Stimulated activated CD8-positive, alpha-beta memory T cell treated with anti-CD3 and anti-CD28 coated beads, Interleukin-7, amount 100 ng/mL, for 24 hours (primary cell): ENCODE measurements around the gene AKR7A2.

Experiments used
- DNase-seq: peaks from one replicate; pipeline ENCODE4 v3.0.0-alpha.2; 2020; ENCODE audit warnings: low read depth

The AKR7A2 gene

GRCh38 chr1:19343617-19344350 is 31.8 kb upstream of the AKR7A2 start:
- no peak for DNase-seq

- no peak for DNase-seq
These were observed 31.1 kb upstream of the AKR7A2 start for GRCh38 chr1:19342894-19343616.

DNA sequence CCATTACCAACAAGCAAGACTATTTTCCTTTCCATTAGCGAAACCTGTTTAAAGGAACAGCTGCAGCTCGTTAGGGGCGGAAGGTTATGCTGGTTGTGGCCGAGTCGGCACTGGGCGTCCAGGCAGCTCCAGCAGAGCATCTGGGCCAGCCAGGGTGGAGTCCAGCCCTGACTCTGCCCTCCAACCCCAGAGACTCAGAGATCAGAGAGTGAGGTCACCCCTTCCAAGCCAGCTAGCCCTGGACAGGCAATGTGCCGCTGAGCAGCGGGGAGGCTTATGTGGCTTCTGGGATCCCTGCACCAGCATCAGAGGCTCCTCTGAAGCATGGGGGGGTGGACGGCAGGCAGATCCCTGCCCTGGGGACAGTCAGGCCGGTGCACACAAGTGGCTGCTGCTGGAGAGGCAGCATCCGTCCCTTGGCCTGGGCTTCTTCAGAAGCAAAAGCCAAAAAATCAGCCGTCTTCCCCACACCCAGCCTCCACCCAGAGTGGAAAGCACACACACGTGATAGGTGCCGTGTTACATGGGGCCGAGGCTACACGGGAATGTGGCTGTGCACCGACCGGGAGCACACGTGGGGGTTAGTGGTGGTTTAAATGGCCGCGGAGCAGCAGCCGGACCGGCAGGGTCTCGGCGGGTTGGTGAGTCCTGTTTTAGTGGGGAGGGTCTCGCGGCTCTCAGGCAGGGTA is 30.3 kb upstream of the AKR7A2 start:
- no peak for DNase-seq

GRCh38 chr1:19341201-19342061 is 29.5 kb upstream of the AKR7A2 start:
- peak; percentile 64 for DNase-seq

GRCh38 chr1:19340387-19340937 is 28.5 kb upstream of the AKR7A2 start:
- no peak for DNase-seq

DNA sequence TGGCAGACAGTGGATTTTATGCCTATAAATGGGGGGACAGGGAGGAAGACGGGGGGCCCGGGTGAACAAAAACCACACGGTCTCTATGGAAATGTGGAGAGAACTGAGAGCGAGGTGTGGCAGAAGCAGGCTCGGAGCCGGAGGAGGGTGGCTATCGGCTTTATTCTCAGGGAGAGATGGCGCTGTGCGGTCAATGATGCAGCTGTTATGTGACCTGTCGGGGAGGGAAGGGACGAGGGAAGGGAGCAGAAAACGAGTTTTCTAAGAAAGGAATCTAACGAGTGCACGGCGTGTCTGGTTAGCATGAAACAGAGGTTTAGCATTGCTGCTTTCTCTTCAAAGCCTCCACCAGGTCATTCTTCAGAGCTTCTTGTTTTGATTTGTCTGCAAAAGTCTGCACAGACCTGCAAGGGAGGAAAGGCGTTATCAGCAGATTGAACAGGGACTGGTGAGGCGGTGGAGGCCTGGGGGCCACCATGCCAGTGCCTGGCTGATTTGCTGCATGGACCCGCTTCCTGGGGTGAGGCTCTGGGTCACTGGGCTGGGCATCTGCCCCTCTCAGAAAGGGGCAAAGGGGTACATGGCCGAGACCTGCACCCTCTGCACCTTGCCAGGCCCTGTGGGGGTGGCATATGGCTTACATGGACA is 27.4 kb upstream of the AKR7A2 start:
- DNase-seq: no peak

GRCh38 chr1:19338323-19338762 is 26.4 kb upstream of the AKR7A2 start:
- DNase-seq: no peak

GRCh38 chr1:19337289-19337688 is 25.3 kb upstream of the AKR7A2 start:
- DNase-seq: no peak

DNA sequence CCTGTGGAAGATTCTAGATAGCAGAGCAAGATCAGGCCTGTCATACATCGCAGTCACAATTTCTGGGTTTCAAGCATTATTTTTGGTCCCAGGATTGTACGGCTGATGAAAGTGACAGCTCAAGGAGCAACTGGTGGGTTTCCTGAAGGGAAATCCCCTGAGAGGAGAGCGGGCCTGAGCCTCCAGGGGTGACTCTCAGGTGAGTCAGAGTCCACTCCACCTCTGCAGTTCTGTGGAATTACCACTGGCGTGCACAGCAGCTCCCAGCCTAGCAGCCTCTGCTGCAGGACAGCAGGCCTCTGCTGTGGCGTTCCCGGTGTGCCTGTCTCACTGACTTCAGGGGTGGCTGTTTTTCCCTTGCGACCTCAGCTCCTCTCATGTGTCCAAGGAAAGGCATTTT is 24.6 kb upstream of the AKR7A2 start:
- DNase-seq: peak; percentile 12

DNA sequence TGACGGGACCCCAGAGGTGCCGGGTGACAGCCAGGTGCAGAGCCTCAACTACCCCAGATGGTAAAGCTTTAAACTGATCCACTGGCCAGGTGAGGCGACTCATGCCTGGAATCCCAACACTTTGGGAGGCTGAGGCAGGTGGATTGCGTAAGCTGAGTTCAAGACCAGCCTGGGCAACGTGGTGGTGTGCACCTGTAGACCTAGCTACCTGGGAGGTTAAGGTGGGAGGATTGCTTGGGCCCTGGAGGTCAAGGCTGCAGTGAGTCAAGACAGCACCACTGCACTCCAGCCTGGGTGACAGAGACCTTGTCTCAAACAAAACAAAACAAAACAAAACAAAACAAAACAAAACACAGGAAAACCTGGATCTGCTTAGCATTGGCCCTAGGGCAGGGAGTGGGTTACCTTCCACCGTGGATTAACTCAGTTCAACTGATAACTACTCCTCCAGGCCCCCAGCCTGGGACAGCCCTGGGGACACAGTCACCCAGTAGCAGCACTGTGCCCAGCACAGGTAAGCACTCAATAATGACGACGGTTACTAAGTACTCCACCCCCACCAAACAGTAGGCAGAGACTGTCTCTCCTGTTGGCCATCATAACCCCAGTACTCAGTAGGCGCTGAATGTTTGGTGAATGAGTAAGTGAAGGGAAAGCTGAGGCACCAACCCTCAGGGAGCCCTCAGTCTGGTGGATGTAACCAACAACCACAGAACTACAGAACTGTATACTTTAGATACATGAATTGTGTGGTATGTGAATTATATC is 21.8 kb upstream of the AKR7A2 start:
- no peak for DNase-seq

GRCh38 chr1:19332832-19333231 is 20.9 kb upstream of the AKR7A2 start:
- DNase-seq: no peak

DNA sequence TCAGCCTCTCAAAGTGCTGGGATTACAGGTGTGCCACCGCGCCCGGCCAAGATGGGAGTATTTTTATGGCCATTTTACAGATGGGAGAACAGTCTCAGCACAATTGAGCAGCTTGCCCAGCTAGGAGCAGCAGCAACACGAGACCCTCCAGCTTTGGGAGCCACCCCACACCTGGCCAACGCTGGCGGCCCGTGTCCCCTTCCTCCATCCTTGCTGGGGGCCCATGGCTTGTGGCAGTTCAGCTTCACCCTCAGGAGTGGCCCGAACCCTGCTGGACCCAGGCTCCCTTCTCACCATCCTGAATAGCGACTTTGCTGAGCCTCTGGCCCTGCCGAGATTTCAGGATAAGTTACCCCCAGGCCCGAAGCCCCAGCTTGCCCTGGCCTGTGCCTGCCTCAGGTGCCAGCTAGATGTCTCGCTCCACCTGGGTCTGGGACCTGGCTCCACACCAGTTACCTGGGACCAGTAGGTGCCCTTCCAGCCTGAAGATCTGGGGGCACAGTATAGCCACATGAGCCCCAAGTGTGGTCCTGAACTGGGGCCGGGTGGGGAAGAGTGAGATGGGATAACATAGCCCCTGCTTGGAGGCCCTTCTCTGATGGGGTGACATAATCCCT is 19.4 kb upstream of the AKR7A2 start:
- no peak for DNase-seq

DNA sequence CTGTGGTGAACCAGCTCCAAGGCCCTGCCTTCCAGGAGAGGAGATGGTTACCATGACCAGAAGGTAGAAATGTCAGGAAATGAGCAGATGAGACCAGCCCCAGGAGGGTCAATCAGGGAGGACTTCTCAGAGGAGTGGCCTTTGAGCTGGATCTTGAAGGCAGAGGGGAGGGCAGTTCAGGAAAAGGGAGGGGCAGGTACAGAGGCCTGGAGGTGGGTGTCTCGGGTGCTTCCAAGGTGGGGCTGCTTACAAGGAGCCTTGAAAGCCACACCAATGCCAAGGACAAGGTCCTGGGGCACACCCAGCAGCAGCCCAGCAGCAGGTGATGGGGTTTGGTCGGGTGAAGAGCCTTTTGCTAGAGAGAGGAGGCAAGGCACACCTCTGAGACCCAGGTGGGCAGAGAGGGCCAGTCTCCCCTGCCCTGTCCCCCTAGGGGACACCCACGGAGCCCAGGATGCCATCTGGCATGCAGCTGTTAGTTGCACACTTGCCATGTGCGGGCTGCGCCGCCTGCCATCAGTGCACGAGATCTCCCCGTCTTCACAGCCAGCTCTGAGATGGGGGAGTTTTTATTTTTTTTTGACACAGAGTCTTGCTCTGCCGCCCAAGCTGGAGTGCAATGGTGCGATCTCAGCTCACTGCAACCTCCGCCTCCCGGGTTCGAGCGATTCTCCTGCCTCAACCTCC is 18.6 kb upstream of the AKR7A2 start:
- no peak for DNase-seq

DNA sequence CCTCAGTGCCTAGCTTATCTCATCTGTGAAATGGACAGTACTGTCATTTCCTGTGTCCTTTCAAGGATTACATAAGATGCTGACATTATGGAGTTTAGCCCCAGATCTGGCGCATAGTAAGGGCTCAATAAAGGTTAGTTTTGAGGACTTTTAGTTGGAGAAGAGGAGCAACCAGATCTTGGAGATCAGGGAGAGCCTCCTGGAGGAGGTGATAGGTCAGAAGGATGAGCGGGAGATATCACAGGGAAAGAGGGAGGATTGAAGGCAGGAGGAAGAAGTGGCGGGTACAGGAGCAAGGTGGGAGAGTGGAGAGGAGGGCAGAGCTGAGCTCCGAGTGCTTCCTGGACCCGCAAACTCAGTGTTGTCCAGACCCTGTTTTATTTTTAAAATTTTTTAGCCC is 17.7 kb upstream of the AKR7A2 start:
- no peak for DNase-seq

DNA sequence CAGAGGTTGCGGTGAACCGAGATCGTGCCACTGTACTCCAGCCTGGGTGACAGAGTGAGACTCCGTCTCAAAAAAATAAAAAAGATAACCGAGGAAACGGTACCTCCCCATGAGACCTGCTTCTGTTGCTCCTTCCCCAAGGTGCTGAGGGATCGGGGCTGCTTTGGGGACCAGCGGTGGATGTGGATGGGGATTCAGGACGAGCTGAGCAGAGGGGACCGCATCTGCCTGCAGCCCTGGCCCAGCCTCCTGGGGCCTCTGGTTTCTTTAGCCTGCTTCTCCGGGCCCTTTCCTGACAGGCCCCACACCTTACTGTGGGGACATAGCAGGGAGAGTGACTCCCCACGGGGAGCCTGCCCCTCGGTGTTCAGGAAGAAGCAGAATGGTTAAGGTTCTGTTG is 17.2 kb upstream of the AKR7A2 start:
- no peak for DNase-seq

GRCh38 chr1:19328486-19328885 is 16.5 kb upstream of the AKR7A2 start:
- no peak for DNase-seq

DNA sequence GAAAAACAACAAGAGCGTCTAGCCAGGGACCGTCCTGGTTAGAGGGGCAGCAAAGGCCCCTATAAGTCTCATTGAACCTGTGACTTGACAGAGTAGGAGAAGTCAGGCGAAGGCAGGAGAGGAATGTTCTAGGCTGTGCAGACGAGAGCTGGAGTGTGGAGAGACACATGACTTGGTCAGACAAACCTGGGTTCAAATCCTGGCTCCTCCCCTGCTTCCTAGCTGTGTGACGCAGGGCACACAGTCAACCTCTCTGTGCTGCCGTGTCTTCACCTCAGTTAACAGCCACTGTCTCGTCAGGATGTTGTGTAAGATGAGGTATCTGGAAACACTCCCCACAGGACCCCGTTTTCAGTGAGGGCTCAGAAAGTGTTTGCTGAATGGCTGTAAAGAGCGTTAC is 15.8 kb upstream of the AKR7A2 start:
- no peak for DNase-seq

DNA sequence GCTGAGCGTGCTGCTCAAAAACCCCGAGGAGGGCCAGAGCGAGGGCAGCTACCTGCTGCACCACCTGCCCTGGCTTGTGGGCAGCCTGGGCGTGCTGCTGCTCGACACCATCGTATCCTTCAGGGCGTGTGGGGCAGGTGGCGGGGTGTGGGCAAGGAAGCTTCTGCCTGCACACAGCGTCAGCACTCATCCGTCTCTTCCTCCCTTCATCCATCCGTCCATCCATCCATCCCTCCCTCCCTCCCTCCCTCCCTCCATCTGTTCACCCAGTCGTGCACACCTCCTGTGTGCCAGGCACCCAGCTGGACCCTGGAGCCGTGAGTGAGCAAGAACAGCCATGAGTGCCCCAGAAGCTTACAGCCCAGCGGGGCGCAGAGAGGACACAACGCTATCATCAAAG is 15.4 kb upstream of the AKR7A2 start:
- DNase-seq: no peak

- no peak for DNase-seq
These were observed 14.8 kb upstream of the AKR7A2 start for GRCh38 chr1:19326748-19327065.
